ENCODE results near the gene COL5A2.

Gene COL5A2

GRCh38 chr2:189111063-189111715, 68.4 kb downstream of the COL5A2 start:
- H3K4me3 ChIP-seq (ENCODE audit: low read depth, low read length), result no peak overlapping the region
- no peak for TF ChIP-seq CTCF (IDR thresholded peaks at IDR 0.05; ENCODE audit: low read depth, low read length)

- TF ChIP-seq CTCF (IDR thresholded peaks at IDR 0.05; ENCODE audit: low read depth, low read length), result no peak
- no peak overlapping the region for H3K4me3 ChIP-seq (ENCODE audit: low read depth, low read length)
Observed at GRCh38 chr2:189109921-189110397, 69.6 kb downstream of the COL5A2 start.

GRCh38 chr2:189104934-189105333, 74.6 kb downstream of the COL5A2 start:
- TF ChIP-seq CTCF (IDR thresholded peaks at IDR 0.05; ENCODE audit: low read depth, low read length), result no peak
- no peak overlapping the region for H3K4me3 ChIP-seq (ENCODE audit: low read depth, low read length)

GRCh38 chr2:189102735-189103134, 76.8 kb downstream of the COL5A2 start:
- no peak for TF ChIP-seq CTCF (IDR thresholded peaks at IDR 0.05; ENCODE audit: low read depth, low read length)
- H3K4me3 ChIP-seq (ENCODE audit: low read depth, low read length), result no peak overlapping the region

GRCh38 chr2:189097934-189098333, 81.6 kb downstream of the COL5A2 start:
- H3K4me3 ChIP-seq (ENCODE audit: low read depth, low read length), result no peak overlapping the region
- no peak for TF ChIP-seq CTCF (IDR thresholded peaks at IDR 0.05; ENCODE audit: low read depth, low read length)

- no peak overlapping the region for H3K4me3 ChIP-seq (ENCODE audit: low read depth, low read length)
- no peak for TF ChIP-seq CTCF (IDR thresholded peaks at IDR 0.05; ENCODE audit: low read depth, low read length)
Observed at GRCh38 chr2:189096769-189097447, 82.7 kb downstream of the COL5A2 start.

- no peak overlapping the region for H3K4me3 ChIP-seq (ENCODE audit: low read depth, low read length)
- no peak for TF ChIP-seq CTCF (IDR thresholded peaks at IDR 0.05; ENCODE audit: low read depth, low read length)
Observed at GRCh38 chr2:189095101-189095500, 84.5 kb downstream of the COL5A2 start.
